Colonic mucosa (tissue), 4 donors: ENCODE data around the gene RANGAP1. TPM values are rescaled to one million over a fixed set of nuclear protein-coding genes. Genes with fewer than 3 reads are reported as not detected.

Experiments used
- DNase-seq: peaks from one replicate; pipeline ENCODE4 v3.0.0-alpha.2; 2020
- H3K27ac ChIP-seq: fragments of 200-600 bp; one replicate; pipeline ENCODE4 v1.8.0; 2021
- H3K27me3 ChIP-seq: fragments of 200-600 bp; one replicate; pipeline ENCODE4 v1.8.0; 2021
- H3K36me3 ChIP-seq: fragments of 200-600 bp; one replicate; pipeline ENCODE4 v1.8.0; 2021
- H3K4me1 ChIP-seq: fragments of 200-600 bp; one replicate; pipeline ENCODE4 v1.8.0; 2021; ENCODE audit warnings: mild to moderate bottlenecking
- H3K4me3 ChIP-seq: fragments of 200-600 bp; one replicate; pipeline ENCODE4 v1.8.0; 2021
- H3K9ac ChIP-seq, 2 donors: one replicate each; pipeline ENCODE4 v1.7.0; 2013; ENCODE audit warnings: control low read depth in 2 of 2, low read depth in 2 of 2, low read length in 2 of 2
- H3K9me3 ChIP-seq: fragments of 200-600 bp; one replicate; pipeline ENCODE4 v1.8.0; 2021
- CTCF ChIP-seq: fragments of 200-600 bp; IDR thresholded peaks from one replicate; pipeline ENCODE4 v1.8.0; 2022; ENCODE audit warnings: antibody characterized with exemption, mild to moderate bottlenecking
- intact Hi-C: fragments of 100-400 bp; cut with DNase I; formaldehyde crosslinking; loops from one replicate; pipeline ENCODE4 v1.14.1; 2022
- total RNA-seq, 2 donors: library from RNA; stranded (reverse); fragmentation: NEBNext Ultra II Directional in 1 of 2; extraction: Animal tissue kit (Norgen Biotek cat#: 25700) in 1 of 2; gene quantifications; one replicate each; pipeline ENCODE4 v1.2.1, GENCODE V29; 2021
- donor health status: healthy.
- donor health status: DM: no; HTN: no; CAD: no.
- donor health status: DM: no; HTN: no; CAD: no.

RANGAP1 gene
- total RNA-seq, 2 donors from 2014 or later: 35.5 to 124 TPM

DNA sequence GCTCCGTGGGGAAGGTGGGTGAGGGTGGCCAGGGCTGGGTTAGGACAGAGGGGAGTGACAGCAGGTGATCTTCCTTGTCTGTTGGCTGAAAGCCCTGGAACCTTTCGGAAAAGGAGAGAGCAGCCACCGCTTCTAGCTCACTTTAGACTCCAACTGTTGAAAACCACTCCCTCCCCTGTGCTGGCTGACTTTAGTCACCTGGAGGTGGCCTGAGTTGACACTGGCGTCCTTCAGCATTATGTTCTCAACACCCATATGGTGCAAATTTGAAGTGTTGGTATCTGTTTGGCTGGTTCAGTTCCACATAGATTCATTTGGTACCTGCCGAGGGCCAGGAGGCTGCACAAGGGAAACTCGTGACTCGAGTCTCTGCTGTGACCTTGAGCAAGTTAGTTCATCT lies 44.2 kb upstream of the RANGAP1 start:
- intact Hi-C loops: no loop called here

DNA sequence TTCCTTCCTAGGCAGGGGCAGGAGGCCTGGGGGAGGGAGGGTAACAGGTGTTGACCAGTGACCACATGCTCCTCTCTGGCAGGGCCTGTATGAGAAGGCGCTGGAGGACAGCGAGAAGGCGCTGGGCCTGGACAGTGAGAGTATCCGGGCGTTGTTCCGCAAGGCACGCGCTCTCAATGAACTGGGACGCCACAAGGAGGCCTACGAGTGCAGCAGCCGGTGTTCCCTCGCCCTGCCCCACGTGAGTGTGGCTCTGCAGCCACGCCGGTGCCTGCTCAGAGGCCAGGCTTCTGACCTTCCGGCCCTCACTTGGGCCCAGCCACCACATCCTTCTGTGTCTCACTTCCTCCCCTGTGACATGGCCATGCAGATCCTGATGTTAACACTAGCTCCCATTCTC lies 41.1 kb upstream of the RANGAP1 start:
- H3K36me3 ChIP-seq: peaks cover 9% of the 10 kb centered on the region
- no peaks in the 10 kb centered on the region for H3K9me3 ChIP-seq
- H3K4me1 ChIP-seq: no peaks in the 10 kb centered on the region
- no peak for TF ChIP-seq CTCF
- H3K27ac ChIP-seq: no peak overlapping the region
- intact Hi-C loops: no loop called here
- H3K4me3 ChIP-seq: no peak overlapping the region
- no peaks in the 10 kb centered on the region for H3K27me3 ChIP-seq
- no peak overlapping the region for H3K9ac ChIP-seq
- no peak for DNase-seq

More for the DNA sequence above, 44.2 kb upstream of the RANGAP1 start:
- Histone ChIP-seq H3K27ac (no peak overlapping the region), H3K9ac (no peak overlapping the region), H3K27me3 (no peaks in the 10 kb centered on the region), H3K9me3 (no peaks in the 10 kb centered on the region), H3K36me3 (peaks cover 9% of the 10 kb centered on the region), H3K4me1 (no peaks in the 10 kb centered on the region), H3K4me3 (no peak overlapping the region)
- TF ChIP-seq CTCF: no peak
- no peak for DNase-seq

GRCh38 chr22:41324821-41325528 lies 39.0 kb upstream of the RANGAP1 start:
- no peak for TF ChIP-seq CTCF
- no peaks in the 10 kb centered on the region for H3K9me3 ChIP-seq
- intact Hi-C loops: no loop called here
- no peak overlapping the region for H3K27ac ChIP-seq
- no peaks in the 10 kb centered on the region for H3K27me3 ChIP-seq
- no peak overlapping the region for H3K4me3 ChIP-seq
- H3K9ac ChIP-seq: no peak overlapping the region
- peaks cover 4% of the 10 kb centered on the region for H3K36me3 ChIP-seq
- DNase-seq: no peak
- H3K4me1 ChIP-seq: no peaks in the 10 kb centered on the region

DNA sequence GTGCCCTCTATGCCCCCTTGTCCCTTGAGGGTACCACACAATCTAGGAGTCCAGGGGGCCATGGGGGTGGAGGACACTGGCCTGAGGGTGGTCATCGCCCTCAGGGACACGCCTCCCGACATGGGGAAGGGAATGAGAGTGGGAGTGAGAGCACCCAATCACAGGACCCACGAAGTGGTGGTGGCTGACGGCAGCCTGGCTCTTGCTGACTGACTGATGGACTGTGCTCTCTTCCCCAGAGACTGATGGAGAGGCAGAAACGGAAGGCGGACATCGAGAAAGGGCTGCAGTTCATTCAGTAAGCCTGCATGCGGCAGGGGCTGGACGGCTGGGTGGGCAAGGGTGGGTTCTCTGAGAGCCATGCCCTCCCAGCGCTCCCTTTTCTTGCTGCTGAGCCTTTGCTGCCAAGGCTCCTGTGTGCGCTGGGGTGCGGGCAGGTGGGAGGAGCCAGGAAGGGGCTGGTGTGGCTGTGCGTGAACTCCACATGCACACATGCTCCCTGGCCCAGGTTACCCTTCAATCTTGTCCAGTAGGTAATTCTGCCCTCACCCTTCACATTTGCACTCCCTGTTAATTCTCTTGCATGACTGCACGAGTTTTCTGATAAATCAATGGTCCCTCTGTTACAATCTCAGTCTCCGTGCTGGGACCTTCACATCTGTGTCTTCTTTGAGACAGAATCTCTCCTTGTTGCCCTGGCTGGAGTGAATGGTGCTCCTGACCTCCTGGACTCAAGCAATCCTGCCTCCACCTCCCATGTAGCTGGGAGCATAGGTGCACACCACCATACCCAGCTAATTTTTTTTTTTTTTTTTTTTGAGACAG lies 34.6 kb upstream of the RANGAP1 start:
- no peak for DNase-seq
- no peaks in the 10 kb centered on the region for H3K4me1 ChIP-seq
- no peak for TF ChIP-seq CTCF
- H3K4me3 ChIP-seq: no peak overlapping the region
- no peak overlapping the region for H3K27ac ChIP-seq
- H3K27me3 ChIP-seq: no peaks in the 10 kb centered on the region
- no peaks in the 10 kb centered on the region for H3K36me3 ChIP-seq
- no peaks in the 10 kb centered on the region for H3K9me3 ChIP-seq
- intact Hi-C loops: no loop called here
- no peak overlapping the region for H3K9ac ChIP-seq

DNA sequence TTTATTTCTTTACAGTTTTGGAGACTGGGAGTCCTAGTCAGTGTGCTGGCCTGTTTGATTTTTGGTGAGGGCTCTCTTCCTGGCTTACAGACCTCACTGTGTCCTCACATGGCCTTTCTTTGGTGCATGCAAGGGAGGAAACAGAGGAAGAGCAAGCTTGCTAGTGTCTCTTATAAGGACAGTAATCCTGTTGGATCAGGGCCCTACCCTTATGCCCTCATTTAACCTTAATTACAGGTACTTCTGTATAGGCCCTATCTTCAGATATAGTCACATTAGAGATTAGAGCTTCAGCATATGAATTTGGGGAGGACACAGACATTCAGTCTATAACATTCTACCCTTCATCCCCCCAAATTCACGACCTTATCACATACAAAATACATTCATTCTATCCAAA lies 29.6 kb upstream of the RANGAP1 start:
- H3K27ac ChIP-seq: no peak overlapping the region
- H3K9ac ChIP-seq: no peak overlapping the region
- H3K4me3 ChIP-seq: no peak overlapping the region
- DNase-seq: no peak
- no peaks in the 10 kb centered on the region for H3K4me1 ChIP-seq
- no peak for TF ChIP-seq CTCF
- H3K27me3 ChIP-seq: no peaks in the 10 kb centered on the region
- intact Hi-C loops: no loop called here
- no peaks in the 10 kb centered on the region for H3K9me3 ChIP-seq
- no peaks in the 10 kb centered on the region for H3K36me3 ChIP-seq
